BJ (cell line): ENCODE measurements around the gene AFF3. TPM values are rescaled to one million over a fixed set of nuclear protein-coding genes. Genes with fewer than 3 reads are reported as not detected.
"Not testable (repeated sequence)": the region's sequence is repeated elsewhere in the genome, so short reads cannot be mapped to it uniquely, and the experiment has no call there.

Source experiments
- CTCF ChIA-PET: fragments of 350-600 bp; formaldehyde crosslinking; extraction: SDS; loops from one replicate; lab custom pipeline; 2021; ENCODE audit warnings: antibody characterized with exemption, inconsistent platforms; lab: Yijun Ruan, JAX
- POLR2A ChIA-PET: fragments of 300-600 bp; sonication (Branson Sonifier 250); formaldehyde crosslinking; extraction: SDS; loops from one replicate; lab custom pipeline; 2021; ENCODE audit warnings: antibody characterized with exemption; lab: Charles Lee
- DNase-seq: peaks from one replicate; pipeline ENCODE4 v3.0.0-alpha.2; 2011; ENCODE audit warnings: low read depth
- H3K27me3 ChIP-seq: 2 replicates; pipeline ENCODE4 v1.6.0; 2011; ENCODE audit warnings: low read length; ENCODE audit not compliant: control insufficient read depth, insufficient read depth
- H3K36me3 ChIP-seq: 2 replicates; pipeline ENCODE4 v1.5.1; 2011; ENCODE audit warnings: low read length; ENCODE audit not compliant: control insufficient read depth, insufficient read depth
- H3K4me3 ChIP-seq: 2 replicates; pipeline ENCODE4 v1.5.1; 2011; ENCODE audit warnings: low read depth, mild to moderate bottlenecking, control low read depth, low read length
- polyA plus RNA-seq: library from polyadenylated mRNA; depleted of rRNA; stranded (reverse); fragments of >200 nt; gene quantifications from 2 replicates; pipeline ENCODE4 v1.2.3, GENCODE V29; 2011
- TF ChIP-seq, protein P1 (sequence below): IDR thresholded peaks from 2 replicates; pipeline ENCODE4 v1.5.1; 2011; ENCODE audit warnings: low read depth, mild to moderate bottlenecking, control low read depth, inconsistent platforms, low read length, moderate library complexity; ENCODE audit not compliant: insufficient read depth

Gene AFF3
- polyA plus RNA-seq, 1 experiment: 11.5 TPM

DNA sequence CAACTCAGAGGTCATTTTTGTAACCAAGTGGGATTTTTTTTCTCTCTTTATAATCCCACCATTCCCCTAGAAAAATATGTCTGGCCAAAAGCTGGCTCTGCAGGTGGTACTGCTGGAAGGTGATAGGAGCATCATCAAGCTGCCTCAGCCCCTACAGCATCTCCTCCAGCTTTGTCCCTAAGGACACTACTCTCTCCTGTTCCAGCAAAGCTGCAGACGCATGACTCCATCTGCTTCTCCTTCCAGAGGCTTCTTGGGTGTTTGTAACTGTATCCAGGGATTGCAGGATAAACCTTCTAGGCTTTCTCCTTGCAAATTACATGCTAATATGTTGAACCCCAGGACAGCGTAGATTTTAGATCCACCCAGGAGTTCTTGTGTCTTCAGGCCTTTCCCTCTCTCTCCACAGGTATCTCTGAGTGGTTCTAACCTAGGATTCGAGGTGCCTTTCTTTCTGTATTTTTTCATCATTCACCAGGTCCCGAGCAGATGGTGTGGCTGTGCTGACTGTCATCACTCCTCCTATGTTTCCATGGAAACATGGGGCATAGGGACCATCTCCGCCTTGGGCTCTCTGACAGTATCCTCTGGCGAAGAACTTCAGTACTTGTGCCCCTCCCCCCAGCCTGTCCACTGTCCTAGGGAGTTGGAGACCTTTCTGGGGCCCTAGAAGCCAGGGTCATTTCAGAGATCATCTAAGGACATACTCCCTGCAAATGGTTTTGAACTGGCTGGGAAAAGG, 34.3 kb downstream of the AFF3 start:
- DNase-seq: no peak
- Histone ChIP-seq H3K27me3 (peaks cover 9% of the 10 kb centered on the region), H3K36me3 (no peaks in the 10 kb centered on the region), H3K4me3 (no peak overlapping the region)
- CTCF ChIA-PET: no interaction called here
- TF ChIP-seq, protein P1, sequence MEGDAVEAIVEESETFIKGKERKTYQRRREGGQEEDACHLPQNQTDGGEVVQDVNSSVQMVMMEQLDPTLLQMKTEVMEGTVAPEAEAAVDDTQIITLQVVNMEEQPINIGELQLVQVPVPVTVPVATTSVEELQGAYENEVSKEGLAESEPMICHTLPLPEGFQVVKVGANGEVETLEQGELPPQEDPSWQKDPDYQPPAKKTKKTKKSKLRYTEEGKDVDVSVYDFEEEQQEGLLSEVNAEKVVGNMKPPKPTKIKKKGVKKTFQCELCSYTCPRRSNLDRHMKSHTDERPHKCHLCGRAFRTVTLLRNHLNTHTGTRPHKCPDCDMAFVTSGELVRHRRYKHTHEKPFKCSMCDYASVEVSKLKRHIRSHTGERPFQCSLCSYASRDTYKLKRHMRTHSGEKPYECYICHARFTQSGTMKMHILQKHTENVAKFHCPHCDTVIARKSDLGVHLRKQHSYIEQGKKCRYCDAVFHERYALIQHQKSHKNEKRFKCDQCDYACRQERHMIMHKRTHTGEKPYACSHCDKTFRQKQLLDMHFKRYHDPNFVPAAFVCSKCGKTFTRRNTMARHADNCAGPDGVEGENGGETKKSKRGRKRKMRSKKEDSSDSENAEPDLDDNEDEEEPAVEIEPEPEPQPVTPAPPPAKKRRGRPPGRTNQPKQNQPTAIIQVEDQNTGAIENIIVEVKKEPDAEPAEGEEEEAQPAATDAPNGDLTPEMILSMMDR: no peak
- POLR2A ChIA-PET: interaction anchor here (0.5 kb wide), 1 partner anchor 8 kb away, joined by 4 read pairs; no protein-coding TSS in a partner anchor

DNA sequence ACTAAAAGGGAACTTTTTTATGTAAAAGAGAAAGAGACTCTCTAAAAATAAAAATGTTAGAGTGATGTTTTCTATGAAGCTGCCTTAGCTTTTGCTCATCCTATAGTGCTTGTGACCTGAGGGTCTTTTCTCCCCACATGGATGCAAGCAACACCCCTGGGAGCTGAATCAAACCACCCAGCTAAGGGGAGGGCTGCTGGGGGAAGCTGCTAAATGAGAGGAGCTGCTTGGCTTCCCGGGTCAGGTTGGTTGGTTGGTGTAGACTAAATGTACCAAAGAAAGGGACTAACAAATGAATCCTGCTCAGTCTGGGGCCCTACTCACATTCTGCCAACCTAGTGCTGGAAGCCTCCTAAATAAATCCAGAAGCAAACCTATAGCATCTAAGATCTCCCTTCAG, 35.0 kb downstream of the AFF3 start:
- H3K4me3 ChIP-seq: no peak overlapping the region
- H3K36me3 ChIP-seq: no peaks in the 10 kb centered on the region
- ChIA-PET CTCF (no interaction called here), POLR2A (no interaction called here)
- DNase-seq: no peak
- H3K27me3 ChIP-seq: peaks cover 9% of the 10 kb centered on the region
- TF ChIP-seq, protein P1: no peak

DNA sequence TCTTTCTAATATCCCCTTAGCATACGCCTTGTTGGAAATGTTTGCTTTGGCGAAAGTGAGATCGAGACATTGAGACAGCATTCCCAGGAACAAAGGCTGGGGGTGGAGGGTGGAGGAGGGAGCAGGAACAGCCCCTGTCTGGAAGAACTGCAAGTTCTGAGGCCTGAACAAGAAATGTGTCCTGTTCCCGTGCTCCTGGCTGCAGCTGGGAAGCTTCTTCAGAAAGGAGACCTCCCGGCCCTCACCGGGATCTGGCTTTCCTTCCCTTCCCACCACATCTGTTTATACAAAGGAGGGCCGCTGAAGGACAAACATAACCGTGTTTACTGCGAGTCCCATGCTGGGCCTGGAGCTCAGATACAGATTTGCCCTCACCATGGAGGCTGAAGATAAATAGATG, 35.9 kb downstream of the AFF3 start:
- ChIA-PET CTCF (interaction anchor here (0.8 to 1.4 kb wide), 2 partner anchors 106 to 154 kb away, joined by 3 read pairs; no protein-coding TSS in a partner anchor), POLR2A (no interaction called here)
- DNase-seq: no peak
- no peaks in the 10 kb centered on the region for H3K36me3 ChIP-seq
- TF ChIP-seq, protein P1: no peak
- peaks cover 9% of the 10 kb centered on the region for H3K27me3 ChIP-seq
- no peak overlapping the region for H3K4me3 ChIP-seq

DNA sequence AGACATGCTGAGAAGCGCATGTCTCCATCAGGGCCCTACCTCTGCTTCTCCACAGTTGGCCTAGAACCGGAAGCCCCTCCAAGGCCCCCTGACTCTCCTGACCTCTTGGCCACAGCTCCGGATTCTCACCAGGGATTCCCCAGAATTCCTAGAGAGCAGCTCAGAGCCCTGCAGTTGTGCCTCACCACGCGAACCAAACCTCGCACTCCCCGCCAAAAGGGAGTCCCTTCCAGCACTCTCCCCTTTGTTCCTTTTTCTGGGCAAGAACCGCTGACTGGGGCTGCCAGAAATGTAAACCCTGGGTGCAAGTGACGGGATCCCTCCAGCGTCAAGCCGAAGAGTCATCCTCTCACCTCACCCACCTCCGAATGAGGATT, 36.7 kb downstream of the AFF3 start:
- Histone ChIP-seq H3K27me3 (peaks cover 9% of the 10 kb centered on the region), H3K4me3 (peak overlapping the region; percentile 49), H3K36me3 (no peaks in the 10 kb centered on the region)
- TF ChIP-seq, protein P1: no peak
- POLR2A ChIA-PET: no interaction called here
- CTCF ChIA-PET: interaction anchor here (1.2 to 1.4 kb wide), 2 partner anchors 94 to 105 kb away, joined by 3 read pairs; no protein-coding TSS in a partner anchor
- no peak for DNase-seq

DNA sequence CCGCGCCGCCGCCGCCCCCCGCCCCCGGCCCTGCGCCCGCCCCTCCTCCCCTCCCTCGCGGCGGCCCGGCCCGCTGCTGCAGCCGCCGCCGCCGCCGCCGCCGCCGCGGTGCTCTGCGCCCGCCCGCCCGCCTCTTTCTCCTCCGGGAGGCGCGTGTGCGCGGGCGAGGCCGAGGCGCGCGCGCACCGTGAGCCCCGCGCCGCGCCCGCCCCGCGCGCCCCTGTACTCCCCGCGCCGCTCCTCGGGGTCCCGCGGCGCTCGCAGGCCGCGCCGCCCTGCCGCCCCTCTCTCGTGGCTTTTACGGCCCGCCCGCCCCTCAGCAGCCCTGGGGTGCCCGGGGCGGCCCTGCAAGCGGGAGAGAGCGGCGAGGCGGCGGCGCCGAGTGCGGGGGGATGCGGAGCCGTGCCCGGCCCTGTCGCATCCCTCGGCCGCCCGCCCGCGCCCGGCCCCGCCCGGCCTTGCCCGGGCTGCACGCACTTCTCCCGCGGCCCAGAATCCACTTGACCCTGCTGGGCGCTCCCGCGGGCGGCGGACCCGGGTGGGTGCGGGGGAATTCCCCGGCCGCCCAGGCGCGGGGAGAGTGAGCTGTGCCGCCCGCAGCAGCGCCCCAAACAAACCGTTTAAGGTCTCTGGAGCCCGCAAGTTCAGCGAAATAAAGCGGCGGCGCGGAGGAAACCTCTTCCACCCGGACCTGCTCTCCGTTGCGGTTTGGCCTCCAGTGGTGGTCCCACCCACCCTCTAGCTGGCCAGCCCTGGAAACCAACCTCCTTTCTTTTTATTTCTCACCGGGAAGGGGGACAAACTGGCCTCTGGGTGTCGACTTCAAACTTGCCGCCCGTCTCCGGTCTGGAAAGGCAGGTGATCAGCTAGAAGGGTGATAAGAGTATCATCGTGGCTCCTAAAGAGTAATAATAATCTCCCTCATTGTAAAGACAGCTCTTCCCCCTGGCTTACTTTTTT, 37.4 kb downstream of the AFF3 start:
- no peaks in the 10 kb centered on the region for H3K36me3 ChIP-seq
- ChIA-PET POLR2A (no interaction called here), CTCF (interaction anchor here (1.2 to 1.4 kb wide), 2 partner anchors 93 to 104 kb away, joined by 3 read pairs; no protein-coding TSS in a partner anchor)
- H3K4me3 ChIP-seq: peak overlapping the region; percentile 49
- peaks cover 7% of the 10 kb centered on the region for H3K27me3 ChIP-seq
- no peak for DNase-seq
- TF ChIP-seq, protein P1: no peak

DNA sequence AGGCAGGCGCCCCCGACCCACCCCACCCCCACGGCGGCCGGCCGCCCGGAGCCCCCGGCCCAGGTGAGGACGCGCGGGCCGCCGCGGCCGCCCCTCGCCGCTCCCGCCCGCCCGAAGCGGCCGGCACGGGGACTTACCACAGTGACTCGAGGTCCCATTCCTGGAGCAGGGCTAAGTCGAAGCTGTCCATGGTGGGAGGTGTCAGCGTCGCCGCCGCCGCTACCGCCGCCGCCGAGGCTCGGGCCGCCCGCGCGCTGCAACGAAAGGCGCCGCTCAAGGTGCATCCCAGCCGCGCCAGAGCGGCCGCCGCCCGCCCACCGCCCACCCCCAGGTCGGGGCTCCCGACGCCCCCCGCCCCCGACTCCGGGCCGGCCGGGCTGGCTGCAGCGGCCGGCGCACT, 38.1 kb downstream of the AFF3 start:
- H3K4me3 ChIP-seq, H3K27me3 ChIP-seq, DNase-seq, H3K36me3 ChIP-seq, CTCF ChIA-PET, POLR2A ChIA-PET: not testable (repeated sequence)

DNA sequence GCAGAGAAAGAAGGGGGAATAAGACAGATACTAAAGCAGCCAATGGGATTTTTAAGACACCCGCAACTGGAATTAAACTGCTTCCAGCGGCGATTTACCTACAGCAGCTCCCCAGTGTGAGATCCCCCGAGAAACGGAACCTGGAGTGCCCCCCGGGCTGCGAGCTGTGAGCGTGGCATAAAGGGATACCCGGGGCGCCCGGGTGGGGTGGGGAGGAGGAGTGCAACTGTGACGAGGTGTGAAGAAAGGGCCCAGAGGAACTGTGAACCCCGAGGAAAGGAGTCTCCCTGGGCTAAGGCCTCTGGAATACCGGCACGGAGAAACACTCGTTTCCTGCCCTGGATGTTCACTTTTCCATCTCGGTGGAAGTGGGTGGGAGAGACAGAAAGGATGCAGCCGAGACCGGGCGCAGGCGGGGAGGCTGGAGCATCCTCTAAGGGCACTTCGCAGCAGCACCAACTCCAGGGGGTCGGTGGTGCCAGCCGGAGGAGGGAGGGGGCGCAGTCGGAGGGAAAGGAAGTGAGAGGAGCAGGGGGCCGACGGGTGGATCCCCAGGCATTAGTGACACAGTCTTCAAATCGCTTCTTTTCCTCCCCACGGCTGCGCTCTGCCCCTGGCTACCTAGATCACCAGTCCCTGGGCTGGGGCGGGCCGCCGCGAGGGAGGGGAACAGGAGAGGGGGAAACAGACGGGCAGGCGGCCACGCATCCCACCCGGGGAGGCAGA, 38.7 kb downstream of the AFF3 start:
- CTCF ChIA-PET, H3K36me3 ChIP-seq, H3K27me3 ChIP-seq, POLR2A ChIA-PET, DNase-seq: not testable (repeated sequence)
- peak overlapping the region; percentile 20 for H3K4me3 ChIP-seq
